Left cardiac atrium (tissue), 4 donors: ENCODE measurements around the gene VAV2. TPM values are rescaled to one million over a fixed set of nuclear protein-coding genes. Genes with fewer than 3 reads are reported as not detected.
A peak's percentile ranks its signal among the peaks of the same experiment; 100 is the strongest.

Experiments
- ATAC-seq, 2 donors: fragments of 200-7000 bp; cut with Tn5 transposase; one replicate each; pipeline ENCODE4 v1.9.1; 2020; ENCODE audit warnings: mild to moderate bottlenecking in 2 of 2, moderate library complexity in 2 of 2
- DNase-seq: peaks from one replicate; pipeline ENCODE4 v3.0.0-alpha.2; 2020
- intact Hi-C, 2 donors: fragments of 100-400 bp; cut with DNase I; formaldehyde crosslinking; loops; one replicate each; pipeline versions ENCODE4 v1.14.1 to v1.15.1; 2022 to 2023
- total RNA-seq, 2 donors: library from RNA; stranded (reverse); fragmentation: NEBNext Ultra II Directional; extraction: Animal tissue kit (Norgen Biotek cat#: 25700); gene quantifications; one replicate each; pipeline ENCODE4 v1.2.1, GENCODE V29; 2021
- donor health status: DM: no; HTN: yes; CAD: no.
- donor health status: DM: no; HTN: yes; CAD: no; lungs with severe emphysema.
- donor health status: DM: yes; HTN: yes; CAD: no.
- donor health status: Dilated cardiomyopathy.

Gene VAV2
- total RNA-seq, 2 donors from 2014 or later = 8.3 to 9.6 TPM

DNA sequence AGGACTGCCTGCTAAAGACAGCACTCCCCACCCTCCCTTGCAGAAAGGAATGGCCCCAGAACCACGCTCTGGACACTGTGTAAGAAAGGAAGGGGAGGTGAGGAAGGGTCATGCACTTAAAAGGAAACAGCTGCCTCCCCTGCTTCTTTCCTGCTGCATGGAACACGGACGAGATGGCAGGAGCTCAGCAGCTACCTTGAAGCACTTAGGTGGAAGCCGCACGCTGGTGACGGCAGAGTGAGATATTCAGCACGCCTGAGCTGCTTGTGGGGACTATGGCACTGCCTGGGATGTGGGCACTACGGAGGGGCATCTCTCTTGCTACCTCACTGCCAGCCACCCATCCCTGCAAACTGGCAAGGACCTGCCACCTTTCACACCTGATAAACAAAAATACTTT, 101.5 kb downstream of the VAV2 start:
- intact Hi-C loops = no loop called here
- DNase-seq (no peak), ATAC-seq (no peak)

DNA sequence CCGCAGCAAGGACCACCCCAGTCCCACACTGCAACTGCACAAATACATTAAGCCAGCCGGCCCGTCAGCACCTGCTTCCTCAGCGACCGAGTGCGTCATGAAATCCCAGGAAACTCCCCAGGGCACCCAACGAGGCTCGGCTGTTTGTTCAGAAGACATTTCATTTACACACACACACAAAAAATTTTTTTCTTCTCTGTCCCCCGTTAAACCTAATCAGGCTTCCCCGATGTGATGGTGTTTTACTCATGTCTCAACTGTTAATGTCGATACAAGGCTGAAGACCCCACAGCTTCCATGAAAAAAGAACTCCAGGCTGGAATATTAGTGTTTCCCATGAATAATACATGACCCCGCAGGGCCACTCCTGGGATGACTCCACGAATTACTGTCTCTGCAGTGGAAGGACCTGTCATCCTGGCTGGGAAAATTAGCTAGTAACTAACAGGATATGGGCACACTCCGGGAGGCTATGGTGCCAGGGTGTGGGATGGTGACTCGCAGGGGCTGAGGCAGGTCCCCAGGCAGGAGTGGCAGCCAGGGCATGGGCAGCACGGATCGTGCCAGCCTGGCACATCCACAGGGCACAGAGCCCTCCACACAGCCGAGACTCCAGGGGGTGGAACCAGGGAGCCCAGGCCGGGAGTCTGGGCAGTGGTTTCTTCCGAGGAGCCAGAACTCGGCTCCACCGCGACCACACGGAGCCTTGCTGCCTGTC, 102.4 kb downstream of the VAV2 start:
- intact Hi-C loops = no loop called here
- DNase-seq (no peak), ATAC-seq (no peak)

- intact Hi-C loops = no loop called here
- DNase-seq = no peak
- no peak for ATAC-seq
Observed at GRCh38 chr9:133888809-133889491, 103.2 kb downstream of the VAV2 start.

DNA sequence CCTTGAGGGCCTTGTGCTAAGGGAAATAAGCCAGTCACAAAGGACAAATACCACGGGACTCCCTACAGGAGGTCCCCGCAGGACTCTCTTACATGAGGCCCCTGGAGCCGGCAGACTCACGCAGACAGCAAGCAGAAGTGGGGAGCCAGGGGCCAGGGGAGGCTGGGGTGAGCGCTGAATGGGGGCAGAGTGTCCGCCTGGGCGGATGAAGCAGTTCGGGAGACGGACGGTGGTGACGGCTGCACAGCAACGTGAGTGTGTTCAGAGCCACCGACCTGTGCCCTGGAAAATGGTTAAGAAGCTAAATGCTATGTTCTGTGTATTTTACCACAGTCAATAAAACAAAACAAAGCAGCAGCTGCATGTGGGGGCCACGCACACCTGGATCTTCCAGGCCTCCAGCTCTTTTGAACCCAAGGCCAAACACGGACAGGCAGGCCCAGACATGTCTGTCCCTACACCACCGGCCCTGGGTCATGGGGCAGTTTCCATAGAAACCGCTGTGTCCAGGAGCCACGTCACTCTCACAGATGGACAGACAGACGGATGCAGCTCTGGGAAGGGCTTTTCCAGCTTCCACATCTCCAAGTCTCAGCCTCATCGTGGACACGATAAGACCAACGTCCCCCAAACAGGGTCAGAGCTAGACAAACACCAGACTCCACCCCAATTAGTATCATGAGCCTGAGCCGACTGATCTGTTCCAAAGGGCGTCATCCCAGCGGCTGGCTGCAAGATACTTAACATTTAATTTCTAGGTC, 103.9 kb downstream of the VAV2 start:
- intact Hi-C loops = no loop called here
- no peak for ATAC-seq
- DNase-seq = no peak

DNA sequence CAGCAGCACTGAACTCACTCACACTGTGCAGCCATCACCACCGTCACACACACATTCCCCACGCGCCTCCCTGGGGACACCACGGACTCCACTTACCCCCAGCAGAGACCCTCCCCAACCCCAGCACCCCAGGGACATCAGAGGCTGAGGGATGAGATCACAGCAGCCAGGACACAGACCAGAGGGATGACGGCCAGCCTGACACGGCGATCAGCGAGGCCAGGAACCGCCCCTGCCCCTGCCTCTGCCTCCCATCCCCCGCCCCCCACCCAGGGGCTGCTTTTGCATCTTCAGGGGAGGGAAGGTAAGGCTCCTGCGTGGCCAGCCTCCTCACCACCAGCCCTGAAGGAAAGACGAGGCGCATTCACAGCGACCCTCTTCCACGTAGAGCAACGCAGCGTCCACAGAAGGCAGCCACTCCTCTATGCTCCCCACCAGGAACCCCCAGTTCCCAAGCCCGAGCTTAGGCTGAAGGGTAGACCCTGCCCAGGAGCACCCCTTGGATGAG, 104.5 kb downstream of the VAV2 start:
- ATAC-seq (no peak), DNase-seq (no peak)
- intact Hi-C loops = no loop called here

DNA sequence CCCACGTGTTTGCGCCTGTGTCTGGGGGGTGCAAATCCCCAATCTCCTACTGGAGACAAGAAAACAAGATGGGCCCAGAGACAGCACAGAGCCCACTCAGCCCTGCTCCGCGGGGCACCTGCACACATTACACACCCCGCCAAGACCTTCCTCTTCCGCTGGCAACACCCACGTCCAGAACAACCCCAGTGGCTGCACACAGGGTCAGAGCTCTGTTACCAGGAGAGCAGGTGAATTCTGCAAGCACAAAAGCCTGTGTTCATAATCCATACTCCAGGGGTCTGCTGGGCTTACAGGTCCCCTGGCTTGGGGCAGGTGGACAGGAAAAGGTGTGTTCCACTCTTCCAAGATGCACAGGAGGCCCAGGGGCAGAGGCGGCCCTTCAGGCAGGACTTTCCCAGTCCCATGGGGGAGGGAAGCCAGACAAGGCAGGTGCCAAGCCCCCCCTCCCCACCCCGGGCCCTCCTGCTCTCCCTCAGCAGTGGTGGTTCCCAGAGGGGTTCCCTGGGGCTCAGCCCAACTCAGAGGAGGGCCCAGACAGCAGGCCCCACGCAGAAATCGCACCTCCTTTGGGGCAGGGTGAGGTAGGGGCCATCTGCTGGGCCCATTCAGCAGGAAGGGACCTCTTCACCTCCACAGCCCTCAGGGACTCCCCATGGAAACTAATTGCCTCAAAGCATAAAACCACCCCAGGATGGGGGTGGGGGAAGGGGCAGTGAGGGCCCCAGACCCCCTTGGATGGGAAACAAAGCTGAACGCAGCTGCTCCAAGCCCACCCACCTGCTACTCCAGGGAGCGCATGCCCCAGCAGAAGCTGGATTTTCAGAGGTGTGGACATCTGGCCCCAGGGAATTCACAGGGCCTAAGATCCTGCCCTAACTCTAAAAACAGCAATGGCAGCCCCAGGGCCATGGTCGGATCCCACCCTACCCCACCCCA, 105.3 kb downstream of the VAV2 start:
- intact Hi-C loops = no loop called here
- no peak for DNase-seq
- no peak for ATAC-seq

DNA sequence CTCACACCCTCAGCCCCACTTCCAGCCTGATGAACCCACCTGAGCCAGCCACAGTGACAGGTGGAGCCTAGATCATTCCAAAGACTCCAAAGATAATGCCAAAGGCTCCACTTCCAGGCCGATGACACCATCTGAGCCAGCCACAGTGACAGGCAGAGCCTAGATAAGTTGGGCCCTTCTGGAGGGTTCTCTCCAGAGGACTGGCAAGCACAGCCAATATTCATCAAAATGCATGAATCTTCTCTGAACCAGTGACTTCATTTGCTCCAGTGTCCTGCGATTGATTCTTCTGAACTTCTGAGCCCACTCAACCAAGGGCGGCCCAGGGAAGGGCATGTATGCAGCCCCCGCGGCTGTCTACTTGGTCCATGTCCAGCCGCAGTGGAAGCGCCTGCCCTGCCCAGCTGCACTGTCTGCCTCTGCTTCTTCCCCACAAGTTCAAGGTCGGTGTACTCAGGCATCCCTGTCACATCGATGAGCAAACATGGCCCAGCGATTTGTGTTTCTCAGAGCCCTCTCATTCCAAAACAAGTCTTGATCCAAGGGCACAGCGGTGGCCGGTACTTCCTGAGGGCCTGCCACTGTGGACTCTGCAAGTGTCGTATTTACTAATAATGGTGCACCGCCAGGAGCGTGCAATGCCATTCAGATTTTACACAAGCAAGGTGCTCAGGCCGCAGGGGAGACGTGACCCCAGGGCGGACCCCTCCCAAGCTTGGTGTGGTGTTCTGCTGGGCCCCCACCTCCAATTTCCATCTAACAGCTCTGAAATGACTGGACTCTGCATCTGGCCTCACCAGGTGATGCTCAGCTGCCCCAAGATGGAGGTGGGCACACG, 107.0 kb downstream of the VAV2 start:
- no peak for ATAC-seq
- DNase-seq = no peak
- intact Hi-C loops = no loop called here

DNA sequence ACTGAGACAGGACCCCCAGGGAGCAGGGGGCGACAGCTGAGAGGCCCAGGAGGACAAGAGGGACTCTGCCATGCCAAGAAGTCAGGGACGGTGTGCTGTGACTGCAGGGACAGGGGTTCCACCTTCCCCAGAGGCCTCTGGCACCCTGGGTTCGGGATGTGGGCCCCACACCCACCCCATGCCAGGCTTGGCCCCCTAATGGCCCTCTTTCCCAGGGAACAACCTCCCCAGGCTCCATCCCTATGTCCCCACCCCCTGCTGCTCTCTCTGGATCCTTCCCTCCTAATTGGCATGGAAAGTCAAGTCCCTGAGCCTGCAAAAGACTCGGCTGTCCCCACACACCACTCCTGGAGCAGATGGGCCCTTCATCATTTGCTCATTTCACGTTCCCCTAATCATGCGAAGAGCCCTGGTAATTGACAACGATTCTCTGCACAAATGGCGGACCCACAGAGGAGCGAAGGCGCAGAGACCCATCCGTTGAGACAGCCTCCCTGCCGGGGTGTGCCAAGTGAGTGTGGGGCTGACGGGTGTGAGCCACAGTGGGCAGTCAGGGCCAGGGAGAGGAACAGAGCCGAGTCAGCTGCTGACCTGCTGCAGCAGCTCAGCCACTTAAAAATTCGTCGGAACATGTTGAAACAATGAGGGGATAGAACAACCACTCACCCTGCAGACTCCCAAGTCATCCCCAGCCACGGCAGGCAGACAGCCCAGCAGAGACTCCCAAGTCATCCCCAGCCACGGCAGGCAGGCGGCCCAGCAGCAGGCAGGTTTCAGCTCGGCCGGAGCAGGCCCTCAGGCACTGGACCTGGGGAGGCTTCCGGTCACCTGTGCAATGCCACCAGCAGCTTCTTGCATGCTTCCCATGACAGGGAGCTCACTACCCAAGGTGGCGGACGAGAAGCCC, 109.0 kb downstream of the VAV2 start:
- DNase-seq = no peak
- intact Hi-C loops = no loop called here
- ATAC-seq = no peak

GRCh38 chr9:133881671-133882381, 110.3 kb downstream of the VAV2 start:
- ATAC-seq (peak; percentile 37 to 40), DNase-seq (no peak)
- intact Hi-C loops = no loop called here

DNA sequence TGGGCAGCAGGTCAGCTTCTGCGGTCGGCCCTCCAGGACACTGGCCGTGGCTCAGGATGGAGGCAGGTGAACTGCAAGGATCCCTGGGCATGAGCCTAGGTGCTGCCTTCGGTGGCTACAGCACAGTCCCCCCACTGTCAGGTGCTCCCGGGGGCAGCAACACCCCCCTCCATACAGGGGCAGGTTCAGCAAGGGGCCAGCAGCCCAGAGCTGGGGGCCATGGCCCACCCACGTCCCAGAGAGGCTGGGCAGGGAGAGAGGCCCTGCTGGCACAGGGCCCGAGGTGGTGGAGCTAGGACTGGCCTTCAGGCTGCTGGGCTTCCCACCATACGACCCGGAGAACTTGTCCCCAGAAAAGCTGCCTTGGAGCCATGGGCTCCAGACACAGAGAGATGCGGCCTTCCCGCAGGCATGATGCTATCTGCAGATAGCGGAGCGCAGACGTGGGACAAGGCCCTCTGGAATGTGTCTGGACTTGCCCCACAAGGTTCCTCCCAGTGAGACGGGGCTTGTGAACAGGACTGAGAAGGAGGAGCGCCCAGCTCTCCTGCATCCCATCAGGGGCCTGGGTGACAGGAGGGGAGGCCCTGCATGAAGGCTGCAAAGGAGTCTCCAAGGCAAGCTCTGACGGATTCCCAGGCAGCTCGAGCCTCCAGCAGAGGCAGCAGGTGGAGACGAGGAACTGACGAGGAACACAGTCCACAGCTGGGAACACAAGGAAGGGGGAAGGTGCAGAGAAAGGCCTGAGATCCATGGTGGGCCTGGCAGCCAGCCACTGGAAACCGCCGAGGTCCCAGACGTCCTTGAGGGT, 111.1 kb downstream of the VAV2 start:
- intact Hi-C loops = no loop called here
- no peak for DNase-seq
- ATAC-seq = peak in 1 of 2 donors; percentile 6

DNA sequence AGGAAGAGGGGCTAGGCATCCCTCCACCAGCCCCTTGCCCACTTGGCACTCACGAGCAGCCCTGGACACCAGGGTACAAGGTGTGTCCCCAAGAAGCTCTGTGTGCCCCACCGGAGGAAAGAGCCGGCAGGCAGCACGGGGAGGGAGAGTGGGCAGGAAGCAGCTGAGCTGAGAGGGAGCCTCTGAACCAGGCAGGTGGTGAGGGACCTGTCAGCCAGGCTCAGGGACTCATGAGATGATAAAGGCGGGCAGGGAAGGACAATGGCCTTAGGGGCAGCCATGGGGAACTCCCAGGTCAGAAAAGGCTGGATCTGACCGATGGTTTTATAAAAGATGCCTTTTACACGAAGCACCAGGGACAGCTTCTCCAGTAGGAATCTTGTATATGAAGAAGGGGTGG, 112.0 kb downstream of the VAV2 start:
- ATAC-seq (no peak), DNase-seq (no peak)
- intact Hi-C loops = no loop called here

DNA sequence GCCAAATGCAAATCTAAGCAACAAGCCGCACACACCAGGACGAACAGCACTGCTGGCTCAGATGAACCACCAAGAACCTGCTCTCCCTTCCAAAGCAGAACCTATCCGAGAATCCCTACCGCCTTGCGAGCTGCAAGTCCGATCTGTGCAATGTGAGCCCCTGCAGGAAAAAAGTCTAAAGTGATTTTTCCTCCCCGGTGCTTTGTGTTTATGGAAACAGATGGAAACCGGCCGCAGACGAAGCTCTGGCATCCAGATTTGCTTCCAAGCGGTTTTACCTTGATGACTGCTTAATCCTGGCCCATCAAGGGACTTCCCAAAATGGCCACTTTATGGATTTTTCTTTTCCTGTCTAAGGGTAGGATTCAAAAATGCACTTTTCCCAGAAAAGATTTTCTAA, 112.5 kb downstream of the VAV2 start:
- DNase-seq = no peak
- intact Hi-C loops = no loop called here
- ATAC-seq = no peak

DNA sequence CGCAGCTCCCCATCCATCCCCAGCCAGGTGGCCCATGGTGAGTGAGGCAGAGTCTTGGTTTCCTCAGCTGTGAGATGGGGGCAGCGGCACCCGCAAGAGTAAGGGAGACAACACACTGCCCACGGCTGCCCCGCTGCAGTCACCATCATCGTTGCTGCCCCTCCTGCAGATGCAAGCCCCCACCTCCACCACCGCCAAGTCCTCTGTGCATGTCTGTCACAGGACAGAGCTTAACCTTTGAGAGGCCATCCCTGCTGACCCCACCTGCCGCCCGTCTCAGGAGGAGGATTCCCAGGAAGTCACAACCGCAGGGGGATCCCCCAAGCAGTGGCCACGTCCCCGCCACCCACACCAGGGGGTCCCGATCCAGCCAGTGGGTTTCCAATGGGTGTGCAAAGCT, 113.7 kb downstream of the VAV2 start:
- no peak for ATAC-seq
- no peak for DNase-seq
- intact Hi-C loops = no loop called here

- ATAC-seq (no peak), DNase-seq (no peak)
- intact Hi-C loops = no loop called here
Observed at GRCh38 chr9:133877967-133878366, 114.2 kb downstream of the VAV2 start.

- intact Hi-C loops = no loop called here
- DNase-seq = no peak
- no peak for ATAC-seq
Observed at GRCh38 chr9:133877327-133877726, 114.8 kb downstream of the VAV2 start.

DNA sequence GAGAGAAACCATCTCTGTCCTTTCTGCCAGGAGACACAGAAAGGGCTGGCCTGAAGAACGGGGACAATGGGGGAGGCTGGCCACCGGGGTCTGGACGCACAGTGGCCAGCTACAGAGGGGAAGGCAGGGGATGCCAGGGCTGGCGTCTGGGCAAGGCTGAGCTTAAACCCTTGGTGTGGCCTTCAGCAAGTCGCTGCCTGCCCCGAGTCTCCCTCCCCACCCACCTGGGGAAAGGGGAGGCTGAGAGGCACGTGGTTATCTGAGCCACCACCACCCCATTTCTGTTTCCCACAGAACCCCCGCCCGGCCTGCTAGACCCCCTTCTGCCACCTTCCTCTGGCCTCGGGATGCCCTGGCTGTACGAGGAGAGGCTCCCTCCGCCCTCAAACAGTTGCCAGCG, 115.3 kb downstream of the VAV2 start:
- DNase-seq (no peak), ATAC-seq (no peak)
- intact Hi-C loops = no loop called here
